ENCODE results near the gene CACTIN. TPM values are rescaled to one million over a fixed set of nuclear protein-coding genes. Genes with fewer than 3 reads are reported as not detected.
A peak's percentile ranks its signal among the peaks of the same experiment; 100 is the strongest.

Gene CACTIN
- polyA plus RNA-seq, 1 donor (not counting 4 experiments of a cell fraction or from before 2014, with no cell fraction given): 10.8 TPM

GRCh38 chr19:3606690-3607289 is 19.8 kb downstream of the CACTIN start, which contains the start of gene TBXA2R:
TBXA2R (minus strand) TSS chr19:3606875; CDS start chr19:3600634, 6,241 bp downstream.
- TF ChIP-seq CTCF (optimal IDR thresholded peaks at IDR 0.05 in 1 of 3, IDR thresholded peaks at IDR 0.05 in 1 of 3, conservative IDR thresholded peaks at IDR 0.05 in 1 of 3; ENCODE audit: extremely low read depth in 1 of 3, insufficient read depth in 2 of 3, low read length in 3 of 3): no peak
- no peak within 1 kb of the TSS for H2AFZ ChIP-seq (ENCODE audit: control insufficient read depth, low read length)
- no peaks in the 10 kb centered on the region for H3K9me3 ChIP-seq (ENCODE audit: control insufficient read depth, low read depth, low read length)
- H3K79me2 ChIP-seq (ENCODE audit: control insufficient read depth, insufficient read depth, low read length): no peaks in the 10 kb centered on the region
- H4K20me1 ChIP-seq (ENCODE audit: control insufficient read depth, extremely low read depth, insufficient read depth, low read length): no peaks in the 10 kb centered on the region
- H3K4me2 ChIP-seq (ENCODE audit: control insufficient read depth, extremely low read depth, insufficient read depth, low read depth, low read length): peak within 1 kb of the TSS; percentile 32
- peaks cover 16% of the 10 kb centered on the region for H3K27me3 ChIP-seq (ENCODE audit: control insufficient read depth, extremely low read depth, insufficient read depth, low read length)
- no peak within 1 kb of the TSS for H3K9ac ChIP-seq (ENCODE audit: control insufficient read depth, extremely low read depth, insufficient read depth, low read length)
- H3K4me3 ChIP-seq (ENCODE audit: control insufficient read depth in 2 of 3, extremely low read depth in 1 of 3, insufficient read depth in 2 of 3, low read depth in 1 of 3, low read length in 3 of 3): peak within 1 kb of the TSS in 2 of 3 experiments; percentile 11 to 14
- H3K36me3 ChIP-seq (ENCODE audit: control insufficient read depth in 2 of 2, extremely low read depth in 1 of 2, insufficient read depth in 2 of 2, low read length in 2 of 2): peaks cover 2% of the 10 kb centered on the region in 2 experiments
- H3K4me1 ChIP-seq (ENCODE audit: control insufficient read depth, extremely low read depth, insufficient read depth, low read length): no peaks in the 10 kb centered on the region
- FAIRE-seq (no peak), DNase-seq (ENCODE audit: low read depth, low spot score) (no peak)
- H3K27ac ChIP-seq (ENCODE audit: control insufficient read depth, insufficient read depth, low read length): no peak within 1 kb of the TSS
- dilution Hi-C loops (cut with MboI; ENCODE audit: extremely low pct_ligation_motif_present, low sequenced_read_pairs): no loop called here
- no peaks in the 10 kb centered on the region for H3K9me1 ChIP-seq (ENCODE audit: control insufficient read depth, extremely low read depth, insufficient read depth, low read length)

- no peaks in the 10 kb centered on the region for H4K20me1 ChIP-seq (ENCODE audit: control insufficient read depth, extremely low read depth, insufficient read depth, low read length)
- peak overlapping the region in 2 of 3 experiments; percentile 11 to 14 for H3K4me3 ChIP-seq (ENCODE audit: control insufficient read depth in 2 of 3, extremely low read depth in 1 of 3, insufficient read depth in 2 of 3, low read depth in 1 of 3, low read length in 3 of 3)
- TF ChIP-seq CTCF (optimal IDR thresholded peaks at IDR 0.05 in 1 of 3, IDR thresholded peaks at IDR 0.05 in 1 of 3, conservative IDR thresholded peaks at IDR 0.05 in 1 of 3; ENCODE audit: extremely low read depth in 1 of 3, insufficient read depth in 2 of 3, low read length in 3 of 3) (no peak), EZH2 (IDR thresholded peaks at IDR 0.05; ENCODE audit: low read length) (no peak)
- H3K79me2 ChIP-seq (ENCODE audit: control insufficient read depth, insufficient read depth, low read length): no peaks in the 10 kb centered on the region
- H3K36me3 ChIP-seq (ENCODE audit: control insufficient read depth in 2 of 2, extremely low read depth in 1 of 2, insufficient read depth in 2 of 2, low read length in 2 of 2): peaks cover 0 to 2% of the 10 kb centered on the region in 2 experiments
- dilution Hi-C loops (cut with MboI; ENCODE audit: extremely low pct_ligation_motif_present, low sequenced_read_pairs): no loop called here
- no peak for FAIRE-seq
- H3K9me3 ChIP-seq (ENCODE audit: control insufficient read depth, low read depth, low read length): no peaks in the 10 kb centered on the region
- peak overlapping the region; percentile 32 for H3K4me2 ChIP-seq (ENCODE audit: control insufficient read depth, extremely low read depth, insufficient read depth, low read depth, low read length)
- no peak for DNase-seq (ENCODE audit: low read depth, low spot score)
- H3K4me1 ChIP-seq (ENCODE audit: control insufficient read depth, extremely low read depth, insufficient read depth, low read length): no peaks in the 10 kb centered on the region
- peaks cover 16% of the 10 kb centered on the region for H3K27me3 ChIP-seq (ENCODE audit: control insufficient read depth, extremely low read depth, insufficient read depth, low read length)
- no peak overlapping the region for H3K9ac ChIP-seq (ENCODE audit: control insufficient read depth, extremely low read depth, insufficient read depth, low read length)
- no peaks in the 10 kb centered on the region for H3K9me1 ChIP-seq (ENCODE audit: control insufficient read depth, extremely low read depth, insufficient read depth, low read length)
- no peak overlapping the region for H2AFZ ChIP-seq (ENCODE audit: control insufficient read depth, low read length)
- no peak overlapping the region for H3K27ac ChIP-seq (ENCODE audit: control insufficient read depth, insufficient read depth, low read length)
These were observed 20.4 kb downstream of the CACTIN start for GRCh38 chr19:3606174-3606689.
